ENCODE data around the gene LYRM9.
"Not testable (repeated sequence)": the region's sequence is repeated elsewhere in the genome, so short reads cannot be mapped to it uniquely, and the experiment has no call there.

The LYRM9 gene

DNA sequence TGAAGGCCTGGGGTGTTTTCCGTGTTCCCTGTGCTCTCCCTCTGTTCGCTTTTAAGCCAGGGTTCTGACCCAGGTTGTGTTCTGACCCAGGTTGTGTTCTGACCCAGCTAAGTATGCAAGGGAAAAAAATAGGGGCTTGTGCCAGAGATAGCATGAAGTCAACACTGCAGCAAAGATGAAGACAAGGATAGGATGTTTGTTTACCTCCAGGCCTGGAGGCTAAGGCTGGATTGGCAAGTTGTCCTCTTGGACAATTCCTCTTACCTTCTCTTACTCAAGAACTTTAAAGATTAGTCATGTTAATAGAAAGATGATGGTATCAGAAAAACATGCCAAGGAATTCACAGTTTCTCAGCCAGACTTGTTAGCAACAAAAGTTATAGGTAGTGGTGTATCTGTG lies 19.4 kb downstream of the LYRM9 start:
- DNase-seq (ENCODE audit: low spot score) = no peak

DNA sequence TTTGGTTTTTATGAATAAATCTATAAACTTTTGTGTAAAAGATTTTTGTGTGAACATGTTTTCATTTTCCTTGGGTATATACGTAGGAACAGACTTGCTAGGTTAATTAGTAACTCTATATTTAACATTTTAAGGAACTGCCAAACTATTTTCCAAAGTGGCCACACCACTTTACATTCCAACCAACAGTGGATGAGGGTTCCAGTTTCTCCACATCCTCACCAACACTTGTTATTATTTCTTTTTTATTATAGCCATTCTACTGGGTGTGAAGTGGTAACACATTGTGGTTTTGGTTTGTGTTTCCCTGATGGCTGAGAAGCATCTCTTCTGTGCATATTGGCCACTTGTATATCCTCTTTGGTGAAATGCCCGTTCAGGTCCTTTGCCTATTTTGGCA lies 20.0 kb downstream of the LYRM9 start:
- DNase-seq (ENCODE audit: low spot score) = no peak

DNA sequence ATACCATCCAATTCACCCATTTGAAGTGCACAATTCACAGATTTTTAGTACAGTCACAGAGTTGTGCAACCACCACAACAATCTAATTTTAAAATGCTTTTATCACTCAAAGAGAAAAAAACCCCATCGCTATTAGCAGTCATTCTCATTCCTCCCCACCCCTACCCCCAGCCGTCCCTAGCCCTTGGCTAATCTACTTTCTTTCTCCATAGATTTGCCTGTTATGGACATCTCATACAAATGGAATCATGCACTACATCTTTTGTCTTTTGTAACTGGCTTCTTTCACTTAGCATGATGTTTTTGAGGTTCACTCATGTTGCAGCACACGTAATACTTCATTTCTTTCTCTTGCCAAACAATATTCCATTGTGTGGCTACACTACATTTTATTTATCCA lies 20.4 kb downstream of the LYRM9 start:
- no peak for DNase-seq (ENCODE audit: low spot score)

DNA sequence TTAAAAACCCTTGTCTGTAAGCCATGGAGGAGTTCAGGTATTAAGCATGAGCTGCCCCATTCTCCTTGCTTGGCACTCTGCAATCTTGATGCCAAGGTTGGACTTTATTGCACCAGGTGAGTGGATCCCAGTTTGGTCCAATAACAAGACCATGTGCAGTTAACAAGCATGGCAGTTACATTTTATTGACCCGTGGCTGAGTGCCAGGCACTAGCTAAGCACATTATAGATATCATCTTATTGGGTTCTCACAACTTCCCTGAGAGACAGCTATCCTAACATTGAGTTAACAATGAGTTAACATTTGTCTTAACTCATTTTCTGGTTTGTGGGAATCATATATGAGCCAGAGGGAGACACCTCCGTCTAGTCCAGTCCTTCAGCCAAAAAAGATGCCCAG lies 21.8 kb downstream of the LYRM9 start:
- DNase-seq (ENCODE audit: low spot score) = no peak

DNA sequence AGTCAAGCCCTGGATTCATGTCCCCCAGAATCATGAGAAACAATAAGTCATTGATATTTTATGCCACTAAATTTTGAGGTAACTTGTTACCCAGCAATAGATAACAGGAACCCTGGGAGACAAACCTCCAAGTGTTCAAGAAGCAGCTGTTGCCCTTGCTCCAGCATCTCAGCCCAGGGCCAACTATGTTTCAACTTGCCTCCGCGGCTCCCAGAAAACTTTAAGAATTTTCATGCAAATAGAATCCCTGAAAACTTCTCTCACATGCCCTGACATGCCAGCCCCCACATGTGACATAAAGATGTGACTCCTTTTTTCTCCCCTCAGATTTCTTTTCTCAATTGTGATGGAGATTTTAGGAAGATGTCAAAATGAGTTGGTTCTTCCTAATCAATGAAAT lies 22.8 kb downstream of the LYRM9 start:
- DNase-seq (ENCODE audit: low spot score) = no peak

DNA sequence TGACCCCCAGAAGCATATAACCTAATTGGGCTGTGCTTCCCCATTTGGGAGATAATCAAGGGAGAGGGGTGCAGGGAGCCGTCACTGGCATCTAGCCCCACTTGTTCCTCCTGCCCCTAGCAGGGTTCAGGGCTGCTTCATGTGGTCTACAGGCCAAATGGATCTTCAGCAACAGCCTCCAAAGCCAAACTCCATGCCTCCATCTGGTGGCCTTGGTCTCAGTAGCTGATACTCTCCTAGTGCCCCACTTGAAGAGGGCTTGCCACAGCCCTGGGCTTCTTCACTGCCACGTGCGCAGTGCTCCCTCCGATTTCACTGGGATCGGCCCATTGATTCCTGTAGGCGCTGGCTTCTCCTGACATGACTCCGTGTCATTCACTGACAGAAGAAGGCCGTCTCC lies 24.6 kb downstream of the LYRM9 start:
- DNase-seq (ENCODE audit: low spot score) = no peak

DNA sequence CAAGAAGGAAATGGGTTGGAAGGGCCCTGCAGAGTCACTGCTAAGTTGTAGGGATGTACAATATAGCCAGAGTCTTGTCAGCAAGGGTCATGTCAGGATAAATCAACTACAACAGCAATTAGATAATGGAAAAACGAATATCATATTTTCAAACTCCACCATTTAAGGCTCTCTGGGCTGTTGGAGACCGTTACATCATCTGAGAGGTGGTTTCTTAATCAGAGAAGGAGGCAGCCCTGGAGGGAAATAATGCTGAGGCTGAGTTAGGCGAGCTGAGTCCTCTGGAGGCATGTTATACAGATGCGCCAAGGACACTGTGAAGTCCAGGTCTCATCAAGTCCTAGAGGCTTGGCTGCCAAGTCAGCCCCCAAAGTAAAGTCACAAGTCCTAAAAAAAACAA lies 30.3 kb downstream of the LYRM9 start:
- no peak for DNase-seq (ENCODE audit: low spot score)

DNA sequence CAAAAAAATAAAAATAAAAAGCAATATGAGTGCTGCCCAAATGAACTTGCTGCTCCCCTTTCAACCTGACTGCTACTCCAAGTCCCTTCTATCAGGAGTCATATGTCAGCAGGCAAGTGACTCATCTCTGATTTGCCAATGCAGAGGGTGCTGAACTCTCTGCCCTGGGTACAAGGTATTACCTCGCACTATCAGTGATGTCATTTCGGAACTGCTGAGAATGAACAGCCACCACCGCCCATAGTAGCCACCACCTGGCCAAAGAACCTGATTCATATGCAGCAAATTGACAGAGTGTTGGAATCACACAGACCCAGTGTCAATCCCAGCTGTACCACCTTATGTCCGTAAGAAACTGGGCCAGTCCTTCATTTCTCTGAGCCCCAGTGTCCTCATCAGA lies 31.2 kb downstream of the LYRM9 start:
- DNase-seq (ENCODE audit: low spot score) = no peak

DNA sequence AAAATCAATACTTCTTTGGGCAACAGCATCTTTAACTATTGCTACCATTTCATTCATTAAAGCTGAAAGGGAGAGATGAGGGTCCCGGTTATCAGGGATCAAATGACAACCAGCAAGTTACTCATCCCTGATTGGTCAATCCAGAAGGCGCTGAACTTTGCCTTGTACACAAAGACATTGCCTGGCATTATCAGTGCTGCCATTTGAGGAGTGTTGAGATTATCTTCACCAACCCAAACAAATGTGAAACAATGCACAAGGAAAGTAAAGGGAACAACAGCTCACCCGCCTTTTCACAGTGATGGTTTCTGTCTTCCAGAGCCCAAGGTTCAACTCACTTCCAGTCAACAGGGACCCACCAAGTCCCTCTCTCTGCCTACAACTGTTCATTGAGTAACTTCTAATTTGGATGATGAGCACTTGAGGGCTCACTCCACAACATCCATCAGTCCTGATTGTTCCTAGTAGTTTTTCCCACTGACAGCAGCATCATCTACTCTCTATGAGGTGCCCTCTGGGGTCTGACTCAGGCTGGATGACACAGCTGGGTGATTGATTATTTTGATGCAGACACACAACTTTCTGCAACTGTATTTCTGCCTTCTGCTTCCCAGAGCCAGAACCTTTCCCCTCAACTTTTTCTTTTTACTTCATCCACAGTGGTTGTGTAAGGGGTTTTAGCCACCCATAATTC lies 32.0 kb downstream of the LYRM9 start:
- DNase-seq (ENCODE audit: low spot score) = no peak

DNA sequence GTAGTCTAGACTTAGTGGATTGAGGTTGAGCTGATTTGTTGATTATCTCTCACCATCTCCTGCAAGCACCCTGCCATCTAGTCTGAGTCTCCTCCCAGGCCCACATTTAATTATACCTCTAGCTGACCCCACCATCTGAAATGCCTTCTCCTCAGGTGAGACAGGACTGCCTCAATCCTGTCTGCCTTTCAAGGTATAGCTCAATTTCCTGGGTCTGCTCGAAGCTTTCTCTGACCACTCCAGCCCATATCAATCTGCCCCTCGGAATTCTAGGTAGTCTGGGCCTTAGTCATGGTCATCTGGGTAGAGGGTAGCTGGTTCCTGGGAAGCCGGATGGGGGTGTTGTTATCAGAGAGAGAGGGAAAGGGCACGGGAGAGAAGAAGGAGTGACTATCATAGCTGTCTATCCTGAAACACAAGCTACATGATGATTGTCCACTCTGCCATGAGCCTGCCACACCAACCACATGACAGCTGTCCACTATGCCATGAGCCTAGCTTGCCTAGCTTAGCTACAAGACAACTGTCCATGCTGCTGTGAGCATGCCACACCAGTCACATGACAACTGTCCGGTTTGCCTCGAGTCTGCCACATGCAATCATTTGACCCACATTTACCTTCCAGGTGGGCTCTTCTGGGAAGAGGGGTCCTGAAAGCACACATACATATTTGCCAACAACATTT lies 34.4 kb downstream of the LYRM9 start:
- no peak for DNase-seq (ENCODE audit: low spot score)

DNA sequence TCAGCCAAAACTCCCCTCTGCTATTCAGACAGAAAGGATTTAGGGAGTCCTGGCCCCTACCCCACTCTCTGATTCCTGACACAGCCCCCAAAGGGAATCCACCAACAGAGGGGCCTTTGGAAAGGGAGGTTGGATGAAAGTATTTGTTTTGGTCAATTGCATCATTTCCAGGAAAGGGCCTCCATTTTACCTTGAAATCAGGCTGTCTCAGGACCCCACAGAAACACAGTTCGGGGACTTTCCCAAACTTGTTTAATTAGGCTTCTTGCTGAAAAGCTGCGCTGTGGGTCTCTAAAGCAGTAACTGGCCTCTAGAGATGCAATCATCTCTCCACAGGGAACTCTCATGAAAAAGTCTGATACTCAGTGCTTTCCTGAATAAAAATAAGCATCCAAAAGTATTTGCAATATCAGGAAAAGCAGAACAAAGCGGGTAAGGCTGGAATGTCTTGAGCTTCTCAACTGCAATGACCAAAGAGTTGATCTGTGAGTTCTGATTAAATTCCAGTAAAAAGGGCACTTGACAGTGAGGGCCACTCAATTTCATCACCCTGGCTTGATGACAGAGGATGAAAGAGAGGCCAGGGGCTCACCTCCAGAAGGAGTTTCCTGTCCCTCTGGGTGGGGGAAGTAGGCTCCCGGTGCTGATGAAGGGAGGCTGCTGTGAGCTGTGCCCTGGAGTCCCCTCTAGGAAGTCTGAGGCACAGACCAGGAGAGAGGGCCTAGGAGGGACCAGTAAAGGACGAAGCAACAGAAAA lies 36.3 kb downstream of the LYRM9 start:
- DNase-seq (ENCODE audit: low spot score) = no peak

DNA sequence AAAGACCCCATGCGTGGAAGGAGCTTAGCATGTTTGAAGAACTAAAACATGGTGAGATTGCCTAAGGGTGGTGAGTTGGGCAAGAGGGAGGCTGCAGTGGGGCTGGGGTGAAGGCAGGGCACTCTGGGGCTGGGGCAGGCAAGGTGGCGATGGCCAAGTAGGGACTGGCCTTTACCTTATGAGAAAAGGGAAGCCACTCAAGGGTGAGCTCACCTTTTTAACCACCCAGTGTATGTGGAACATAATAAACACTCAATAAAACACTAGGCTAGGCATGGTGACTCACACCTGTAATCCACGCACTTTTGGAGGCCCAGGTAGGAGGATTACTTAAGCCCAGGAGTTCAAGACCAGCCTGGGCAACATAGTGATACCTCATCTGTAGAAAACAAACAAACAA lies 37.7 kb downstream of the LYRM9 start:
- DNase-seq (ENCODE audit: low spot score) = no peak

DNA sequence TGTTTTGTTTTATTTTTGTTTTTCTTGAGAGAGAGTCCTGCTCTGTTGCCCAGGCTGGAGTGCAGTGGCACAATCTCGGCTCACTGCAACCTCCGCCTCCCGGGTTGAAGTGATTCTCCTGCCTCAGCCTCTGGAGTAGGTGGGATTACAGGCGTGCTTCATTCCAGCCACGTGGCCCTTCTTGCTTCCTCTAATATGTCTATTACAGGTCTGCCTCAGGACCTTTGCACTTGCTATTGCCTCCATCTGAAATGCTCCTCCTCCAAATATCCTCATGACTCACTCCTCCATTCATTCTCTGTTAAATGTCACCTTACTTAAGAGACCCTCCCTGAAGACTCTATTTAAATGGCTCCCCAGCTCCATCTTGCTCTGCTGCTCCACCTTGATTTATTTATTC lies 39.0 kb downstream of the LYRM9 start:
- no peak for DNase-seq (ENCODE audit: low spot score)

DNA sequence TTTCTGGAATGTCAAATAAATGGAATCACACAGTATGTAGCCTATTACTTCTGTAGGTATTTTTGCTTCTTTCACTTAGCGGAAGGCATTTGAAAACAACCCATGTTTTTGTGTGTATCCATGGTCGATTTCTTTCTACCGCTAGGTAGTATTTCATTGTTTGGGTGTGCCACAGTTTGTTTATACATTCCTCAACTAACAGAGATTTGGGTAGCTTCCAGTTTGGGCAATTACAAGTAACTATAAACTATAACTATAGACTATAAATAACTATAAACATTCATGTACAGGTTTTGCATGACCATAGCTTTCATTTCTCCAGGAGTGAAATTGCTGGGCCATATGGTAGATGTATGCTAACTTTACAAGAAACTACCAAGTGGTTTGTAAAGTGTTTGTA lies 40.1 kb downstream of the LYRM9 start:
- DNase-seq (ENCODE audit: low spot score) = no peak

DNA sequence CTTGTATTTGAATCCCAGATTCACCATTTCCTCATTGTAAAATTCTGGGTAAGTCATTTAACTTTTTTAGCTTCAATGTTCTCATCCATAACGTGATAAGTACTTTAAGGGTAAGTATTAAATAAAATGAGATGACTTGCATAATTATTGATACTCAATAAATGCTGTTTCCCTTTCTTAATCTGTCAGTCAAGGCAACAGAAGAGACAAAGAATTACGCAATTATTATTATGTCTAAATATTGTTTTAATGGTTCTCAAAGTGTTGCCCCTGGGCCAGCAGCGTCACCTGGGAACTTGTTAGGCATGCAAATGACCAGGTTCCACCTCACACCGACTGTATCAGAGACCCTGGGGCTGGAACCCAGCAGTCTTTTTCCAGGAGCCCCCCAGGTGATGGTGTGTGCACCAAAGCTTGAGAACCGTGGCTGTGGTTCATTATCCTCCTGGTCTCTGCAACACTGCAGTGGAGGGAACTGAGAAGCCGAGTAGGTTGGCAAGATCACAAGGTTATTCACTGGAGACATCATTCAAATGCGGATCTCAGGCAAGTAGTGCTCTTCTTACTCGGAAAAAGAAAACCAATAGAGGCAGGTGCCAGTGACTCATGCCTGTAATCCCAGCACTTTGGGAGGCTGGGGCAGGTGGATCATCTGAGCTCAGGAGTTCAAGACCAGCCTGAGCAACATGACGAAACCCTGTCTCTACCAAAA lies 43.5 kb downstream of the LYRM9 start:
- no peak for DNase-seq (ENCODE audit: low spot score)

DNA sequence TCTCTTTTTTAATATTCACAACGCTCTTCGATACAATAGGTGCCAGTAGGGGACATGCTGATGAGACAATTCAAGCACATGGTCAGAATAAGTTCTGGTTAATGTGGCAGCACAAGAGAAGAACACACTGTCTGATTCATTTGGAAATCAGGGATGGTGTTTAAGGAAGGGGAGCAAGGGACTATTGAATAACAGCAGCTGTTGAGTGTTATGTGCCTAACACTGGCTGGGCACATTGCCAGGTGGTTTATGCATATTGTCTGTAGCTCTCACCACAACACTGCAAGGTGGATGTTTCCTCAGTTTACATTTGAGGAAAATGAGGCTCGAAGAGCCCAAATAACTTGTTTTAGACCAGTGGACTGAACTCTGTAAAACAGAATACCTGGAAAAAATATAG lies 44.2 kb downstream of the LYRM9 start:
- DNase-seq (ENCODE audit: low spot score) = no peak

DNA sequence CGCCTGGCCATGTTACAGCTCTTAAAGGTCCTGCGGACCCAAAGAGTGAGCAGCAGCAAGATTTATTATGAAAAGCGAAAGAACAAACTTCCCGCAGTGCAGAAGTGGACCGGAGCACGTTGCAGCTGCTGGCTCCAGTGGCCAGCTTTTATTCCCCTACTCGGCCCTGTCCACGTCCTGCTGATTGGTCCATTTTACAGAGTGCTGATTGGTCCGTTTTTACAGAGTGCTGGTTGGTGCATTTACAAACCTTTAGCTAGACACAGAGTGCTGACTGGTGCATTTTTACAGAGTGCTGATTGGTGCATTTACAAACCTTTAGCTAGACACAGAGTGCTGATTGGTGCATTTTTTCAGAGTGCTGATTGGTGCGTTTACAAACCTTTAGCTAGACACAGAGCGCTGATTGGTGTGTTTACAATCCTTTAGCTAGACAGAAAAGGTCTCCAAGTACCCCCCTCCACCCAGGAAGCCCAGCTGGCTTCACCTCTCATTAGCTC lies 46.3 kb downstream of the LYRM9 start:
- not testable (repeated sequence) for DNase-seq (ENCODE audit: low spot score)

DNA sequence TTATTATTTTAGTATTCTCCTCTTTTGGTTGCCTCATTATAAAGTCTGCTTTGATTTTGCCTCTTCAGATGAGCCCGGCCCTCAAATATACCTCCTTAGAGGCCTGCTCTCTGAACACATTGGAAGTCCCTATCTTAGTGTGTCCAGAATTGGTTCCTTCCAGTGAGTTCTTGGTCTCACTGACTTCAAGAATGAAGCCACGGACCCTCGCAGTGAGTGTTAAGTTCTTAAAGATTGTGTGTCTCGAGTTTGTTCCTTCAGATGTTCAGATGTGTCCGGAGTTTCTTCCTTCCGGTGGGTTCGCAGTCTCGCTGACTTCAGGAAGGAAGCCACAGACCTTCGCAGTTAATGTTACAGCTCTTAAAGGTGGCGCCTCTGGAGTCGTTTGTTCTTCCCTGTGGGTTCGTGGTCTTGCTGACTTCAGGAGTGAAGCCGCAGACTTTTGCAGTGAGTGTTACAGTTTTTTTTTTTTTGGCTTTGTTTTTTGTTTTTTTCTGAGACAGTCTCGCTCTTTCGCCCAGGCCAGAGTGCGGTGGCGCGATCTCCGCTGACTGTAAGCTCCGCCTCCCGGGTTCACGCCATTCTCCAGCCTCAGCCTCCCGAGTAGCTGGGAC lies 47.0 kb downstream of the LYRM9 start:
- DNase-seq (ENCODE audit: low spot score) = no peak

DNA sequence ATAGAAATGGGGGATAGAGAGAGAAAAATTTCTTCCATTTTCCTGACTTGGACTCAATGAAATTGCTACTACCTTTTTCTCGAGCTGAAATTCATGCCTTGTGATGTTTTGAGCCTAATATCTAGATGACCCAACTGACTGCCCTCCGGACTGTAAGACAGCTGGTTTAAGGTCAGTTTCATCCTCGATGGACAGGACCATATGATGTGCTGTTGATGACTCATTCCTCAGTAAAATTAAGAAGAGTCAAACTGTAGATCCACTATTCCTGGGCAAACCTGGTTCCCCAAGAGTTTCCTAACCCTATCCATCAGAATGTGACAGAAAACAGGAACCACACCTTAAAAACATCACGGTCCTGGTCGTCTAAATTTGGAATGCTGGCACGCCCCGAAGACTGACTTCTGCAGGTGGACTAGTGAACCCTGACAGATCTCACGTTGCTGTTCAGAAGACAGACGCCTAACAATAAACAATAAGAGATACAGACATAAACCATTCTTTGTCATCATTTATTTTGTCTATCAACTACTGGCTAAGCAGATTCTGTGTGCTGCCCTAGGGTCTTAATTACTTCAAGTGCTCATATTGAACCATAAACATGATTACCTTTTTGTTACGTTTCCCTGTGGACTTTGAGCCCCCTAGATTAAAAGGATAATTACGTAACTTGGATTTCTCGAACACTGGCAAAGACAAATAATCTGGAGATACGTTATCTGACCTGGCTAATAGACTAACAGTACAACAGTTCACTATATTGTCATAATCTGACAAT lies 47.7 kb downstream of the LYRM9 start:
- DNase-seq (ENCODE audit: low spot score) = no peak

DNA sequence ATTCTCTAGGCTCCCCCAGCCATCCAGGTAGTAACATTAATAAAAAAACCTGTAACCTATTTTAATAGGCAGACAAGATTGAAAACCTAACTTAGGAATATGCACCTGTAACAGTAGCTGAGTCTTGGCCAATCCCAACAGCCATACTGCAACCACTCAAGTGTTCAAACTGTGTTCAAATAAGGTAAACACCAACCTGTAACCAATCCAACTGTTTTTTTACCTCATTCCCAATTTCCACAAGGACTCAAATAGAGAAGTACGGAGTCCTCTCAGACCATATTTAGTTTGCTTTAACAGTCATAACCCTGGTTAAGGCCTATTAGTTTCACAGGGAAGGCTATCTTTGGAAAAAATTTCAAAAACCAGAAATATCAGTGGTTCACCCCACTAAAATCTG lies 52.5 kb downstream of the LYRM9 start:
- DNase-seq (ENCODE audit: low spot score) = no peak

DNA sequence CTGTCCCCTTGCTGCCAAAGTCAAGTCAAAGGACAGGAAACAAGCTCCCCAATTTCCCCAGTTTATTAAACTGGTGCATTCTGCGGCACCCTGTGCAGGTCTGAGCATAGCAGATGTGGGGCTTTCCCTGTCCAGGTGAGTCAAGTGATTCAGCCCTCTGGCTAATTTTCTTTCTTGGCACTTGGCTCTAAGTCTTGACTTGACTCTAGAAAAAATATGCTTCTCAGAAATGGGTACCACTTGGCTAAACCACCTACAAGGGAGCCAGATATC lies 52.8 kb downstream of the LYRM9 start:
- not testable (repeated sequence) for DNase-seq (ENCODE audit: low spot score)

All from putamen (tissue), 1 donor.